Astrocyte (in vitro differentiated cells and primary cell): ENCODE measurements around the gene GLIS2. TPM values are rescaled to one million over a fixed set of nuclear protein-coding genes. Genes with fewer than 3 reads are reported as not detected.

Experiments used
- DNase-seq: peaks from one replicate; pipeline ENCODE4 v3.0.0-alpha.2; 2010; ENCODE audit warnings: low read depth
- FAIRE-seq: peaks from 2 replicates; lab custom pipeline; 2011; peaks lifted over from hg19 to GRCh38; lab: Jason Lieb, UNC
- H2AFZ ChIP-seq: 2 replicates; pipeline ENCODE4 v1.6.0; 2012; ENCODE audit warnings: low read depth, low read length, inconsistent platforms
- H3K27ac ChIP-seq: 2 replicates; pipeline ENCODE4 v1.5.1; 2011; ENCODE audit warnings: low read depth, low read length, inconsistent platforms
- H3K27me3 ChIP-seq: 2 replicates; pipeline ENCODE4 v1.6.0; 2011; ENCODE audit warnings: low read length, inconsistent platforms; ENCODE audit not compliant: insufficient read depth
- H3K36me3 ChIP-seq: 2 replicates; pipeline ENCODE4 v1.5.1; 2011; ENCODE audit warnings: low read length, inconsistent platforms; ENCODE audit not compliant: insufficient read depth
- H3K4me1 ChIP-seq: 2 replicates; pipeline ENCODE4 v1.5.1; 2011; ENCODE audit warnings: low read length, inconsistent platforms; ENCODE audit not compliant: insufficient read depth
- H3K4me2 ChIP-seq: 2 replicates; pipeline ENCODE4 v1.6.0; 2012; ENCODE audit warnings: low read length, inconsistent platforms
- H3K4me3 ChIP-seq: 2 replicates; pipeline ENCODE4 v1.5.1; 2011; ENCODE audit warnings: low read depth, mild to moderate bottlenecking, low read length, inconsistent platforms; ENCODE audit not compliant: insufficient read depth
- H3K79me2 ChIP-seq: 2 replicates; pipeline ENCODE4 v1.6.0; 2012; ENCODE audit warnings: mild to moderate bottlenecking, low read length, inconsistent platforms; ENCODE audit not compliant: insufficient read depth
- H3K9ac ChIP-seq: 2 replicates; pipeline ENCODE4 v1.6.0; 2012; ENCODE audit warnings: mild to moderate bottlenecking, low read length, inconsistent platforms
- H3K9me3 ChIP-seq: 2 replicates; pipeline ENCODE4 v1.5.1; 2012; ENCODE audit warnings: low read depth, mild to moderate bottlenecking, low read length, inconsistent platforms; ENCODE audit not compliant: insufficient read depth
- H4K20me1 ChIP-seq: 2 replicates; pipeline ENCODE4 v1.6.0; 2012; ENCODE audit warnings: low read length, inconsistent platforms; ENCODE audit not compliant: insufficient read depth
- H3K27ac Mint-ChIP-seq: one replicate; pipeline ENCODE4 v1.8.0; 2021; ENCODE audit warnings: mild to moderate bottlenecking, mixed read lengths; ENCODE audit not compliant: unreplicated experiment
- H3K27me3 Mint-ChIP-seq: one replicate; pipeline ENCODE4 v1.8.0; 2021; ENCODE audit warnings: low read depth, mixed read lengths; ENCODE audit not compliant: unreplicated experiment
- H3K36me3 Mint-ChIP-seq: one replicate; pipeline ENCODE4 v1.8.0; 2021; ENCODE audit warnings: low read depth, mixed read lengths; ENCODE audit not compliant: unreplicated experiment
- H3K4me1 Mint-ChIP-seq: one replicate; pipeline ENCODE4 v1.8.0; 2021; ENCODE audit warnings: low read depth, mixed read lengths; ENCODE audit not compliant: unreplicated experiment
- H3K4me3 Mint-ChIP-seq: one replicate; pipeline ENCODE4 v1.8.0; 2021; ENCODE audit warnings: mild to moderate bottlenecking, moderate library complexity, mixed read lengths; ENCODE audit not compliant: unreplicated experiment
- H3K9me3 Mint-ChIP-seq: one replicate; pipeline ENCODE4 v1.8.0; 2021; ENCODE audit warnings: mild to moderate bottlenecking, mixed read lengths; ENCODE audit not compliant: unreplicated experiment
- CTCF ChIP-seq: IDR thresholded peaks from 2 replicates; pipeline ENCODE4 v1.5.1; 2011; ENCODE audit warnings: low read depth, mild to moderate bottlenecking, inconsistent platforms, low read length, moderate library complexity; ENCODE audit not compliant: insufficient read depth
- EZH2 ChIP-seq: IDR thresholded peaks from 2 replicates; pipeline ENCODE4 v1.6.1; 2012; ENCODE audit warnings: mild to moderate bottlenecking, low read length, inconsistent platforms; ENCODE audit not compliant: insufficient read depth
- total RNA-seq: library from RNA; stranded (reverse); gene quantifications from 2 replicates; pipeline ENCODE4 v1.2.1, GENCODE V29; 2021

The GLIS2 gene
- total RNA-seq, 1 donor from 2014 or later: 18.9 TPM

GRCh38 chr16:4330277-4330874 is 14.5 kb downstream of the GLIS2 start:
- H3K4me2 ChIP-seq: no peak overlapping the region
- H3K27ac ChIP-seq: no peak overlapping the region
- no peak overlapping the region for H2AFZ ChIP-seq
- H4K20me1 ChIP-seq: peaks cover 82% of the 10 kb centered on the region
- H3K9ac ChIP-seq: no peak overlapping the region
- Mint-ChIP-seq H3K36me3 (peaks cover 2% of the 10 kb centered on the region), H3K9me3 (no peaks in the 10 kb centered on the region), H3K27me3 (no peaks in the 10 kb centered on the region), H3K4me3 (no peak overlapping the region), H3K27ac (no peak overlapping the region), H3K4me1 (peaks cover 7% of the 10 kb centered on the region)
- no peaks in the 10 kb centered on the region for H3K36me3 ChIP-seq
- H3K4me3 ChIP-seq: no peak overlapping the region
- H3K79me2 ChIP-seq: peaks cover 66% of the 10 kb centered on the region
- no peak for FAIRE-seq
- no peaks in the 10 kb centered on the region for H3K27me3 ChIP-seq
- no peak for DNase-seq
- TF ChIP-seq CTCF: peak; percentile 81
- no peak for TF ChIP-seq EZH2
- H3K4me1 ChIP-seq: peaks cover 15% of the 10 kb centered on the region
- H3K9me3 ChIP-seq: no peaks in the 10 kb centered on the region

GRCh38 chr16:4332083-4332482 is 16.2 kb downstream of the GLIS2 start:
- Histone ChIP-seq H3K4me1 (peaks cover 15% of the 10 kb centered on the region), H3K36me3 (peaks cover 3% of the 10 kb centered on the region), H3K9me3 (no peaks in the 10 kb centered on the region), H2AFZ (no peak overlapping the region), H3K4me2 (no peak overlapping the region), H3K27ac (no peak overlapping the region), H3K4me3 (no peak overlapping the region), H3K79me2 (peaks cover 53% of the 10 kb centered on the region), H3K9ac (no peak overlapping the region), H3K27me3 (no peaks in the 10 kb centered on the region), H4K20me1 (peaks cover 74% of the 10 kb centered on the region)
- DNase-seq (no peak), FAIRE-seq (no peak)
- Mint-ChIP-seq H3K4me3 (no peak overlapping the region), H3K27ac (no peak overlapping the region), H3K4me1 (peaks cover 7% of the 10 kb centered on the region), H3K9me3 (no peaks in the 10 kb centered on the region), H3K36me3 (peaks cover 5% of the 10 kb centered on the region), H3K27me3 (no peaks in the 10 kb centered on the region)
- no peak for TF ChIP-seq CTCF
- no peak for TF ChIP-seq EZH2

- H2AFZ ChIP-seq: no peak overlapping the region
- peaks cover 3% of the 10 kb centered on the region for H3K36me3 ChIP-seq
- Mint-ChIP-seq H3K36me3 (peaks cover 5% of the 10 kb centered on the region), H3K4me1 (peaks cover 7% of the 10 kb centered on the region), H3K27ac (no peak overlapping the region), H3K9me3 (no peaks in the 10 kb centered on the region), H3K27me3 (no peaks in the 10 kb centered on the region), H3K4me3 (no peak overlapping the region)
- H3K4me3 ChIP-seq: no peak overlapping the region
- H3K27me3 ChIP-seq: no peaks in the 10 kb centered on the region
- no peak overlapping the region for H3K4me2 ChIP-seq
- no peak overlapping the region for H3K27ac ChIP-seq
- peaks cover 78% of the 10 kb centered on the region for H4K20me1 ChIP-seq
- no peaks in the 10 kb centered on the region for H3K9me3 ChIP-seq
- TF ChIP-seq EZH2 (no peak), CTCF (no peak)
- FAIRE-seq: no peak
- H3K9ac ChIP-seq: no peak overlapping the region
- no peak for DNase-seq
- peaks cover 15% of the 10 kb centered on the region for H3K4me1 ChIP-seq
- H3K79me2 ChIP-seq: peaks cover 49% of the 10 kb centered on the region
These were observed 16.9 kb downstream of the GLIS2 start for GRCh38 chr16:4332623-4333307.
